H1 (cell line): ENCODE results near the gene FRMD4A. TPM values are rescaled to one million over a fixed set of nuclear protein-coding genes. Genes with fewer than 3 reads are reported as not detected.

ENCODE experiments used
- CTCF ChIA-PET: fragments of 300-600 bp; sonication (Branson Sonifier 250); formaldehyde crosslinking; loops from one replicate; lab custom pipeline; 2021; ENCODE audit not compliant: partially characterized antibody; lab: Charles Lee
- POLR2A ChIA-PET: fragments of 300-600 bp; sonication (Branson Sonifier 250); formaldehyde crosslinking; loops from one replicate; lab custom pipeline; 2021; ENCODE audit warnings: inconsistent platforms; ENCODE audit not compliant: partially characterized antibody; lab: Charles Lee
- DNase-seq, 2 experiments: peaks; one replicate each; pipeline versions ENCODE4 v3.0.0 to v3.0.0-alpha.2; 2010 to 2022; ENCODE audit warnings: low spot score in 2 of 2, low read depth in 1 of 2, mixed read lengths in 1 of 2
- FAIRE-seq: peaks from 2 replicates; lab custom pipeline; 2011; peaks lifted over from hg19 to GRCh38; lab: Jason Lieb, UNC
- H2AFZ ChIP-seq: 2 replicates; pipeline ENCODE4 v1.8.1; 2012; ENCODE audit warnings: low read length, inconsistent platforms
- H2AK5ac ChIP-seq: 2 replicates; pipeline ENCODE4 v1.6.1; 2013; ENCODE audit warnings: low read depth, low read length
- H2BK120ac ChIP-seq: replicated peaks from 2 replicates; pipeline ENCODE3; 2013; ENCODE audit warnings: low read depth, low read length, inconsistent platforms
- H2BK12ac ChIP-seq: 2 replicates; pipeline ENCODE4 v1.6.1; 2013; ENCODE audit warnings: low read depth, low read length
- H2BK15ac ChIP-seq: 2 replicates; pipeline ENCODE4 v1.6.1; 2013; ENCODE audit warnings: low read length
- H2BK20ac ChIP-seq: 2 replicates; pipeline ENCODE4 v1.6.1; 2013; ENCODE audit warnings: low read length
- H2BK5ac ChIP-seq: 2 replicates; pipeline ENCODE4 v1.6.1; 2013; ENCODE audit warnings: low read depth, low read length
- H3K14ac ChIP-seq: 2 replicates; pipeline ENCODE4 v1.6.1; 2013; ENCODE audit warnings: inconsistent platforms; ENCODE audit not compliant: insufficient read length
- H3K18ac ChIP-seq: 2 replicates; pipeline ENCODE4 v1.6.1; 2013; ENCODE audit warnings: low read length; ENCODE audit errors: extremely low read depth
- H3K23ac ChIP-seq: 2 replicates; pipeline ENCODE4 v1.6.1; 2013; ENCODE audit warnings: inconsistent platforms; ENCODE audit not compliant: insufficient read length
- H3K23me2 ChIP-seq: 2 replicates; pipeline ENCODE4 v1.6.1; 2013; ENCODE audit warnings: low read depth, low read length
- H3K27ac ChIP-seq: 2 replicates; pipeline ENCODE4 v1.6.1; 2011; ENCODE audit warnings: low read depth, low read length, inconsistent platforms
- H3K27me3 ChIP-seq, 4 experiments: replicated peaks in 1 of 4; 1 replicate in 1 of 4; 2 replicates in 3 of 4; pipeline versions ENCODE4 v1.6.1 to v1.8.1; 2011 to 2013; ENCODE audit warnings: low read length in 3 of 4, mild to moderate bottlenecking in 3 of 4, inconsistent platforms in 2 of 4, mixed read lengths in 2 of 4, moderate library complexity in 1 of 4; ENCODE audit not compliant: control insufficient read depth in 3 of 4, insufficient read depth in 3 of 4; ENCODE audit errors: extremely low read depth in 1 of 4
- H3K36me3 ChIP-seq, 4 experiments: 2 replicates each; pipeline versions ENCODE4 v1.6.1 to v1.8.1; 2011 to 2013; ENCODE audit warnings: mild to moderate bottlenecking in 4 of 4, low read length in 3 of 4, moderate library complexity in 2 of 4, control low read depth in 1 of 4, inconsistent platforms in 1 of 4; ENCODE audit not compliant: insufficient read depth in 4 of 4, control insufficient read depth in 2 of 4
- H3K4ac ChIP-seq: replicated peaks from 2 replicates; pipeline ENCODE3; 2013; ENCODE audit warnings: low read length, low read depth, mixed read lengths, inconsistent platforms; ENCODE audit not compliant: insufficient read length
- H3K4me1 ChIP-seq, 4 experiments: replicated peaks in 1 of 4; 1 replicate in 1 of 4; 2 replicates in 3 of 4; pipeline versions ENCODE4 v1.6.1 to v1.8.1; 2011 to 2013; ENCODE audit warnings: low read length in 3 of 4, inconsistent platforms in 2 of 4, mixed read lengths in 1 of 4; ENCODE audit not compliant: insufficient read depth in 4 of 4, control insufficient read depth in 3 of 4
- H3K4me2 ChIP-seq, 2 experiments: 2 replicates each; pipeline versions ENCODE4 v1.6.1 to v1.8.1; 2011 to 2013; ENCODE audit warnings: low read depth in 2 of 2, low read length in 2 of 2, control low read depth in 1 of 2, inconsistent platforms in 1 of 2, mild to moderate bottlenecking in 1 of 2; ENCODE audit not compliant: insufficient read depth in 1 of 2
- H3K4me3 ChIP-seq, 4 experiments: fragments of 200-600, 300-600 bp in 1 of 4; sonication (generic), shearing (Covaris generic), sonication (Bioruptor Twin) in 1 of 4; 2 replicates each; pipeline versions ENCODE4 v1.5.1 to v1.8.1; 2011 to 2016; ENCODE audit warnings: low read length in 4 of 4, low read depth in 3 of 4, control low read depth in 2 of 4, inconsistent platforms in 2 of 4, mild to moderate bottlenecking in 2 of 4, mixed read lengths in 1 of 4, moderate library complexity in 1 of 4; ENCODE audit not compliant: insufficient read depth in 2 of 4; ENCODE audit errors: extremely low read depth in 1 of 4
- H3K56ac ChIP-seq: replicated peaks from 2 replicates; pipeline ENCODE3; 2013; ENCODE audit warnings: low read depth, mild to moderate bottlenecking, mixed read lengths, low read length, inconsistent platforms; ENCODE audit not compliant: insufficient read length
- H3K79me1 ChIP-seq: 2 replicates; pipeline ENCODE4 v1.6.1; 2013; ENCODE audit warnings: low read depth, low read length, control low read depth
- H3K79me2 ChIP-seq, 2 experiments: 2 replicates each; pipeline versions ENCODE4 v1.6.1 to v1.8.1; 2012 to 2013; ENCODE audit warnings: low read length in 2 of 2, mild to moderate bottlenecking in 2 of 2, inconsistent platforms in 1 of 2; ENCODE audit not compliant: insufficient read depth in 2 of 2, control insufficient read depth in 1 of 2
- H3K9ac ChIP-seq, 4 experiments: replicated peaks in 1 of 4; 1 replicate in 1 of 4; 2 replicates in 3 of 4; pipeline versions ENCODE4 v1.6.1 to v1.8.1; 2011 to 2013; ENCODE audit warnings: low read depth in 3 of 4, low read length in 3 of 4, control low read depth in 2 of 4, mild to moderate bottlenecking in 2 of 4, moderate library complexity in 2 of 4, inconsistent platforms in 1 of 4; ENCODE audit errors: extremely low read depth in 1 of 4
- H3K9me3 ChIP-seq, 2 experiments: 2 replicates each; pipeline versions ENCODE4 v1.6.1 to v1.8.1; 2012 to 2013; ENCODE audit warnings: mild to moderate bottlenecking in 2 of 2, moderate library complexity in 2 of 2, control low read depth in 1 of 2, inconsistent platforms in 1 of 2, low read depth in 1 of 2, low read length in 1 of 2, mixed read lengths in 1 of 2; ENCODE audit not compliant: insufficient read depth in 2 of 2
- H4K20me1 ChIP-seq, 2 experiments: replicated peaks in 1 of 2; 2 replicates each; pipeline versions ENCODE3 to v1.8.1; 2011 to 2013; ENCODE audit warnings: inconsistent platforms in 2 of 2, low read length in 2 of 2, mild to moderate bottlenecking in 1 of 2; ENCODE audit not compliant: insufficient read depth in 2 of 2, control insufficient read depth in 1 of 2
- H4K5ac ChIP-seq: 2 replicates; pipeline ENCODE4 v1.6.1; 2013; ENCODE audit warnings: low read length, low read depth, mixed read lengths, inconsistent platforms; ENCODE audit not compliant: insufficient read length
- H4K8ac ChIP-seq: 2 replicates; pipeline ENCODE4 v1.8.0; 2013; ENCODE audit warnings: mild to moderate bottlenecking, moderate library complexity, low read length, inconsistent platforms; ENCODE audit not compliant: insufficient read depth; ENCODE audit errors: extremely low read depth
- H4K91ac ChIP-seq: replicated peaks from 2 replicates; pipeline ENCODE3; 2013; ENCODE audit warnings: low read length, mixed read lengths, inconsistent platforms; ENCODE audit not compliant: insufficient read length
- CBX5 ChIP-seq: fragments of 300-800, 300-1000 bp; sonication (generic); IDR thresholded peaks from 2 replicates; pipeline ENCODE4 v1.7.1; 2016; ENCODE audit warnings: antibody characterized with exemption, low read length, low read depth
- CTBP2 ChIP-seq: IDR thresholded peaks from 2 replicates; pipeline ENCODE4 v1.7.0; 2011; ENCODE audit warnings: borderline replicate concordance, mild to moderate bottlenecking, moderate library complexity, mixed read lengths, low read length; ENCODE audit not compliant: insufficient read depth, insufficient read length
- EZH2 ChIP-seq: fragments of 200-600 bp; sonication (generic); IDR thresholded peaks from 2 replicates; pipeline ENCODE4 v1.7.1; 2012; ENCODE audit warnings: low read depth, mild to moderate bottlenecking, moderate library complexity, low read length, inconsistent platforms; ENCODE audit not compliant: severe bottlenecking
- PHF8 ChIP-seq: fragments of 200-600 bp; sonication (generic); conservative IDR thresholded peaks from 2 replicates; pipeline ENCODE4 v1.7.1; 2012; ENCODE audit warnings: low read depth, mild to moderate bottlenecking, inconsistent platforms, low read length, moderate library complexity
- RFX5 ChIP-seq: IDR thresholded peaks from 2 replicates; pipeline ENCODE4 v1.6.1; 2011; ENCODE audit warnings: low read depth, low read length, improper control_type of control experiment, borderline replicate concordance
- SAP30 ChIP-seq: fragments of 300-600 bp; sonication (generic); IDR thresholded peaks from 2 replicates; pipeline ENCODE4 v1.7.1; 2012; ENCODE audit warnings: low read length, moderate library complexity, mild to moderate bottlenecking, inconsistent platforms; ENCODE audit not compliant: insufficient read depth, insufficient replicate concordance
- SP4 ChIP-seq: IDR thresholded peaks from 2 replicates; pipeline ENCODE4 v1.6.1; 2012; ENCODE audit warnings: low read length, inconsistent platforms
- TAF7 ChIP-seq: optimal IDR thresholded peaks from 2 replicates; pipeline ENCODE3; 2011; ENCODE audit warnings: low read depth, mild to moderate bottlenecking, inconsistent platforms, low read length, moderate library complexity, borderline replicate concordance
- TEAD4 ChIP-seq: IDR thresholded peaks from 2 replicates; pipeline ENCODE4 v1.6.1; 2012; ENCODE audit warnings: low read depth, low read length, inconsistent platforms, mixed read lengths
- YY1 ChIP-seq: IDR thresholded peaks from 2 replicates; pipeline ENCODE4 v1.6.1; 2011; ENCODE audit warnings: low read depth, mild to moderate bottlenecking, low read length
- WGBS, 2 experiments: shearing (Covaris generic) in 1 of 2; methylation state at CpG; one replicate each; pipeline versions ENCODE4 v1.1.6 to v1.1.7; 2013 to 2015; ENCODE audit warnings: low lambda C conversion rate in 2 of 2, mixed read lengths in 2 of 2, inconsistent platforms in 1 of 2, low coverage in 1 of 2, missing lambda C conversion rate in 1 of 2; ENCODE audit not compliant: insufficient replicate concordance in 2 of 2, insufficient coverage in 1 of 2, insufficient read length in 1 of 2; ENCODE audit errors: extremely low coverage in 1 of 2, missing lambda C conversion rate in 1 of 2; 5-methylcytosine and 5-hydroxymethylcytosine counted together
- polyA plus RNA-seq, 7 experiments: library from polyadenylated mRNA; depleted of rRNA in 3 of 7; stranded (reverse) in 5 of 7; unstranded in 2 of 7; fragments of >200 nt in 5 of 7; fragments of 200-250 nt in 2 of 7; gene quantifications; 1 replicate in 5 of 7; 2 replicates in 1 of 7; 4 replicates in 1 of 7; pipeline versions ENCODE4 v1.2.1 to v1.2.3, GENCODE V29; 2011 to 2013; ENCODE audit warnings: missing spikeins in 2 of 7, mixed read lengths in 2 of 7
- total RNA-seq: library from RNA; stranded (reverse); fragmentation: NEBNext Ultra II Directional; extraction: Animal tissue kit (Norgen Biotek cat#: 25700); gene quantifications from 2 replicates; pipeline ENCODE4 v1.2.1, GENCODE V29; 2021
- TF ChIP-seq, protein P1 (sequence below): IDR thresholded peaks from 2 replicates; pipeline ENCODE4 v1.6.1; 2011; ENCODE audit warnings: low read length, improper control_type of control experiment
- TF ChIP-seq, protein P2 (sequence below): IDR thresholded peaks from 2 replicates; pipeline ENCODE4 v1.6.1; 2012; ENCODE audit warnings: inconsistent platforms

Gene FRMD4A
- total and polyA plus RNA-seq, 2 of the 8 experiments (the other 6 are each of a cell fraction or from before 2014, with no cell fraction given) = 38.6 to 39.6 TPM

DNA sequence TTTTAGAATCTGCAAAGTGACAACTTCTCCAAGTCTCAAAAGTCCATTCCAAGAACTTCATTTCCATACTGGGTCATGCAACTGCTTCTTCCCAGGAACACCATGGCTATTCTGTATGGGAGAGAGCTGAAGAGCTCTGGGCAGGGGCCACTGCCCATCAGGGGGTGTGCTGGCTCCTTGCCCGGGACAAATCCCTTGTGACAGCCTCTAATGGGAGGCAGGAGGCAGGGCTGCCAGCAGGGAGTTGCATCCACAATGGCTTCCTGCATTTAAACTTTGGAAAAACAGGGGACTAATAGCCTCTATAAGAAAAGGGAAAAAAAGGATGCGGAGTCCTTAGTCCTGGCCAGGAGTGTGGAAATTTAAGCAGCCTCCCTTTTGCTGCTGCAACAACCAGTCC, 18.4 kb upstream of the FRMD4A start:
- H2BK15ac ChIP-seq = no peak overlapping the region
- no peak overlapping the region for H2BK20ac ChIP-seq
- H3K27ac ChIP-seq = no peak overlapping the region
- H3K27me3 ChIP-seq = no peaks in the 10 kb centered on the region
- no peak overlapping the region for H2BK120ac ChIP-seq
- no peak for FAIRE-seq
- H3K9me3 ChIP-seq = no peaks in the 10 kb centered on the region
- no peaks in the 10 kb centered on the region for H3K23me2 ChIP-seq
- no peak overlapping the region for H2AK5ac ChIP-seq
- H2BK12ac ChIP-seq = no peak overlapping the region
- H3K36me3 ChIP-seq = no peaks in the 10 kb centered on the region
- H3K79me1 ChIP-seq = no peaks in the 10 kb centered on the region
- ChIA-PET CTCF (no interaction called here), POLR2A (no interaction called here)
- H3K18ac ChIP-seq = no peak overlapping the region
- no peak overlapping the region for H3K9ac ChIP-seq
- no peak for DNase-seq
- WGBS, 2 experiments = 82% methylated on average over 2 of the region's 2 CpGs; no CpG with 5 or more reads in 1 of the 2 experiments
- no peak overlapping the region for H2AFZ ChIP-seq
- H4K20me1 ChIP-seq = no peaks in the 10 kb centered on the region
- H3K4me3 ChIP-seq = no peak overlapping the region
- H4K91ac ChIP-seq = no peak overlapping the region
- no peak overlapping the region for H4K5ac ChIP-seq
- H3K56ac ChIP-seq = no peak overlapping the region
- H3K23ac ChIP-seq = no peak overlapping the region
- H3K79me2 ChIP-seq = no peaks in the 10 kb centered on the region
- no peak overlapping the region for H2BK5ac ChIP-seq
- no peak overlapping the region for H3K4ac ChIP-seq
- H4K8ac ChIP-seq = no peak overlapping the region; the same call in 1 of the 2 replicates
- no peak overlapping the region for H3K4me2 ChIP-seq
- 0 out of 7 replicates have a peak, but pooled peaks cover 0 to 2% (median 0%) of the 10 kb centered on the region in 4 experiments for H3K4me1 ChIP-seq
- H3K14ac ChIP-seq = no peak overlapping the region
- TF ChIP-seq SAP30 (no peak), PHF8 (no peak), SP4 (no peak), YY1 (no peak), CBX5 (no peak), TEAD4 (no peak), TAF7 (no peak), CTBP2 (no peak), EZH2 (no peak), RFX5 (no peak)
- TF ChIP-seq, protein P1, sequence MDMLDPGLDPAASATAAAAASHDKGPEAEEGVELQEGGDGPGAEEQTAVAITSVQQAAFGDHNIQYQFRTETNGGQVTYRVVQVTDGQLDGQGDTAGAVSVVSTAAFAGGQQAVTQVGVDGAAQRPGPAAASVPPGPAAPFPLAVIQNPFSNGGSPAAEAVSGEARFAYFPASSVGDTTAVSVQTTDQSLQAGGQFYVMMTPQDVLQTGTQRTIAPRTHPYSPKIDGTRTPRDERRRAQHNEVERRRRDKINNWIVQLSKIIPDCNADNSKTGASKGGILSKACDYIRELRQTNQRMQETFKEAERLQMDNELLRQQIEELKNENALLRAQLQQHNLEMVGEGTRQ = no peak
- TF ChIP-seq, protein P2, sequence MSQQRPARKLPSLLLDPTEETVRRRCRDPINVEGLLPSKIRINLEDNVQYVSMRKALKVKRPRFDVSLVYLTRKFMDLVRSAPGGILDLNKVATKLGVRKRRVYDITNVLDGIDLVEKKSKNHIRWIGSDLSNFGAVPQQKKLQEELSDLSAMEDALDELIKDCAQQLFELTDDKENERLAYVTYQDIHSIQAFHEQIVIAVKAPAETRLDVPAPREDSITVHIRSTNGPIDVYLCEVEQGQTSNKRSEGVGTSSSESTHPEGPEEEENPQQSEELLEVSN = no peak
